CD14-positive monocyte (primary cell): ENCODE data around the gene ACTA2. TPM values are rescaled to one million over a fixed set of nuclear protein-coding genes. Genes with fewer than 3 reads are reported as not detected.

Experiments used
- DNase-seq, 3 donors: peaks; one replicate each; pipeline ENCODE4 v3.0.0-alpha.2; 2011 to 2022
- H2AFZ ChIP-seq: 2 replicates; pipeline ENCODE4 v1.6.0; 2012; ENCODE audit warnings: mild to moderate bottlenecking, low read depth, low read length, inconsistent platforms; ENCODE audit not compliant: insufficient read depth, poor library complexity, severe bottlenecking
- H3K27ac ChIP-seq, 2 donors: 1 replicate in 1 of 2; 2 replicates in 1 of 2; pipeline ENCODE4 v1.5.1; 2012 to 2013; ENCODE audit warnings: low read length in 2 of 2, control low read depth in 1 of 2, inconsistent platforms in 1 of 2, low read depth in 1 of 2, mild to moderate bottlenecking in 1 of 2
- H3K27me3 ChIP-seq, 2 donors: one replicate each; pipeline versions ENCODE4 v1.6.0 to v1.6.1; 2011 to 2013; ENCODE audit warnings: low read length in 2 of 2; ENCODE audit not compliant: control insufficient read depth in 2 of 2, insufficient read depth in 2 of 2
- H3K36me3 ChIP-seq, 2 donors: replicated peaks in 1 of 2; 1 replicate in 1 of 2; 2 replicates in 1 of 2; pipeline versions ENCODE4 v1.5.1 to v1.6.1; 2012 to 2013; ENCODE audit warnings: low read length in 2 of 2, control low read depth in 1 of 2, inconsistent platforms in 1 of 2, mild to moderate bottlenecking in 1 of 2; ENCODE audit not compliant: insufficient read depth in 2 of 2, control insufficient read depth in 1 of 2
- H3K4me1 ChIP-seq, 2 donors: 1 replicate in 1 of 2; 2 replicates in 1 of 2; pipeline versions ENCODE4 v1.5.1 to v1.6.1; 2012 to 2013; ENCODE audit warnings: low read length in 2 of 2, control low read depth in 1 of 2, inconsistent platforms in 1 of 2, mild to moderate bottlenecking in 1 of 2, moderate library complexity in 1 of 2; ENCODE audit not compliant: insufficient read depth in 2 of 2, control insufficient read depth in 1 of 2
- H3K4me2 ChIP-seq: replicated peaks from 2 replicates; pipeline ENCODE3; 2012; ENCODE audit warnings: low read length, moderate library complexity, mild to moderate bottlenecking; ENCODE audit not compliant: poor library complexity, severe bottlenecking; ENCODE audit errors: extremely low read depth
- H3K4me3 ChIP-seq, 3 experiments: fragments of 200-600 bp in 1 of 3; sonication (generic) in 1 of 3; replicated peaks in 1 of 3; 1 replicate in 2 of 3; 2 replicates in 1 of 3; pipeline ENCODE4 v1.5.1; 2011 to 2013; ENCODE audit warnings: low read length in 3 of 3, mild to moderate bottlenecking in 3 of 3, control low read depth in 2 of 3, low read depth in 2 of 3, inconsistent platforms in 1 of 3, moderate library complexity in 1 of 3
- H3K79me2 ChIP-seq: 2 replicates; pipeline ENCODE4 v1.6.0; 2012; ENCODE audit warnings: mild to moderate bottlenecking, control low read depth, inconsistent platforms, low read length, moderate library complexity; ENCODE audit not compliant: insufficient read depth
- H3K9ac ChIP-seq: 2 replicates; pipeline ENCODE4 v1.6.0; 2017; ENCODE audit warnings: low read length, mild to moderate bottlenecking; ENCODE audit not compliant: insufficient read depth, poor library complexity, severe bottlenecking
- H3K9me3 ChIP-seq, 2 donors: replicated peaks in 1 of 2; 1 replicate in 1 of 2; 2 replicates in 1 of 2; pipeline versions ENCODE4 v1.5.1 to v1.6.1; 2012 to 2013; ENCODE audit warnings: low read length in 2 of 2, control low read depth in 1 of 2; ENCODE audit not compliant: control insufficient read depth in 1 of 2, insufficient read depth in 1 of 2
- H4K20me1 ChIP-seq: 2 replicates; pipeline ENCODE4 v1.6.0; 2012; ENCODE audit warnings: mild to moderate bottlenecking, low read length, control low read depth, moderate library complexity; ENCODE audit not compliant: insufficient read depth
- H3K27ac Mint-ChIP-seq, 7 donors: one replicate each; pipeline ENCODE4 v1.8.0; 2020; ENCODE audit warnings: mild to moderate bottlenecking in 7 of 7, mixed read lengths in 7 of 7, moderate library complexity in 6 of 7, inconsistent platforms in 2 of 7
- H3K27me3 Mint-ChIP-seq, 3 donors: one replicate each; pipeline ENCODE4 v1.8.0; 2021 to 2022; ENCODE audit warnings: low read depth in 3 of 3, mild to moderate bottlenecking in 3 of 3, mixed read lengths in 3 of 3, moderate library complexity in 3 of 3, inconsistent platforms in 1 of 3
- H3K36me3 Mint-ChIP-seq, 2 donors: one replicate each; pipeline ENCODE4 v1.8.0; 2020; ENCODE audit warnings: mixed read lengths in 2 of 2, inconsistent platforms in 1 of 2, mild to moderate bottlenecking in 1 of 2
- H3K4me1 Mint-ChIP-seq: one replicate; pipeline ENCODE4 v1.8.0; 2020; ENCODE audit warnings: mild to moderate bottlenecking, mixed read lengths
- H3K4me3 Mint-ChIP-seq, 2 donors: one replicate each; pipeline ENCODE4 v1.8.0; 2020; ENCODE audit warnings: mild to moderate bottlenecking in 2 of 2, mixed read lengths in 2 of 2, moderate library complexity in 1 of 2
- H3K9me3 Mint-ChIP-seq, 7 donors: one replicate each; pipeline ENCODE4 v1.8.0; 2020 to 2022; ENCODE audit warnings: mixed read lengths in 7 of 7, mild to moderate bottlenecking in 6 of 7, moderate library complexity in 6 of 7, inconsistent platforms in 2 of 7
- CTCF ChIP-seq: fragments of 200-600 bp; IDR thresholded peaks from one replicate; pipeline ENCODE4 v1.8.0; 2022; ENCODE audit warnings: antibody characterized with exemption, mild to moderate bottlenecking
- WGBS: methylation state at CpG from one replicate; pipeline ENCODE4 v1.1.5; 2013; ENCODE audit warnings: missing lambda C conversion rate; ENCODE audit not compliant: insufficient coverage; 5-methylcytosine and 5-hydroxymethylcytosine counted together
- intact Hi-C, 2 donors: fragments of 100-400 bp; cut with micrococcal nuclease; formaldehyde crosslinking; loops; one replicate each; pipeline versions ENCODE4 v1.15.0 to v1.15.1; 2023
- polyA plus RNA-seq, 3 donors: library from polyadenylated mRNA; depleted of rRNA in 1 of 3; unstranded in 2 of 3; stranded (reverse) in 1 of 3; fragments of 300-500 nt in 2 of 3; fragments of >200 nt in 1 of 3; fragmentation: Illumina TruSeq in 2 of 3; gene quantifications; 1 replicate in 2 of 3; 2 replicates in 1 of 3; pipeline ENCODE4 v1.2.3, GENCODE V29; 2012 to 2021

The ACTA2 gene
- polyA plus RNA-seq, 3 donors: 4.4 to 12.3 (median 6.8) TPM

- no peak for TF ChIP-seq CTCF
- peaks cover 3 to 6% of the 10 kb centered on the region in 2 donors for H3K36me3 Mint-ChIP-seq
- no peak overlapping the region for H3K4me2 ChIP-seq
- H3K4me1 ChIP-seq: no peaks in the 10 kb centered on the region
- DNase-seq: no peak
- no peaks in the 10 kb centered on the region for H3K27me3 ChIP-seq
- whole genome bisulfite sequencing: no CpG with 5 or more reads among the region's 2 CpGs
- no peaks in the 10 kb centered on the region for H3K36me3 ChIP-seq
- intact Hi-C loops: no loop called here
- H3K27me3 Mint-ChIP-seq: no peaks in the 10 kb centered on the region
- no peak overlapping the region for H2AFZ ChIP-seq
- no peak overlapping the region for H3K4me3 ChIP-seq
- no peaks in the 10 kb centered on the region for H3K9me3 Mint-ChIP-seq
- H3K27ac ChIP-seq: no peak overlapping the region
- no peaks in the 10 kb centered on the region for H3K79me2 ChIP-seq
- H3K9me3 ChIP-seq: no peaks in the 10 kb centered on the region
- H3K4me3 Mint-ChIP-seq: no peak overlapping the region
- H3K4me1 Mint-ChIP-seq: peaks cover 12% of the 10 kb centered on the region
- H4K20me1 ChIP-seq: no peaks in the 10 kb centered on the region
- H3K9ac ChIP-seq: no peak overlapping the region
- no peak overlapping the region for H3K27ac Mint-ChIP-seq
These were observed 60.2 kb downstream of the ACTA2 start for GRCh38 chr10:88892222-88892967.

GRCh38 chr10:88890681-88891381, 61.7 kb downstream of the ACTA2 start:
- no peak overlapping the region for H3K4me2 ChIP-seq
- no peaks in the 10 kb centered on the region for H3K79me2 ChIP-seq
- H3K27me3 ChIP-seq: no peaks in the 10 kb centered on the region
- H3K9me3 ChIP-seq: no peaks in the 10 kb centered on the region
- H3K4me3 Mint-ChIP-seq: no peak overlapping the region
- H3K27me3 Mint-ChIP-seq: no peaks in the 10 kb centered on the region
- H3K4me1 Mint-ChIP-seq: peaks cover 8% of the 10 kb centered on the region
- no peak overlapping the region for H3K27ac Mint-ChIP-seq
- no peak overlapping the region for H3K9ac ChIP-seq
- no peak for TF ChIP-seq CTCF
- intact Hi-C loops: no loop called here
- H4K20me1 ChIP-seq: no peaks in the 10 kb centered on the region
- DNase-seq: no peak
- H2AFZ ChIP-seq: no peak overlapping the region
- H3K36me3 ChIP-seq: no peaks in the 10 kb centered on the region
- WGBS: no CpG with 5 or more reads among the region's 4 CpGs
- H3K4me1 ChIP-seq: no peaks in the 10 kb centered on the region
- peaks cover 0 to 2% of the 10 kb centered on the region in 2 donors for H3K36me3 Mint-ChIP-seq
- H3K9me3 Mint-ChIP-seq: no peaks in the 10 kb centered on the region
- no peak overlapping the region for H3K27ac ChIP-seq
- no peak overlapping the region for H3K4me3 ChIP-seq
